ENCODE data around the gene GSN. TPM values are rescaled to one million over a fixed set of nuclear protein-coding genes. Genes with fewer than 3 reads are reported as not detected.

Gene GSN
- total and polyA plus RNA-seq, 2 donors (not counting 1 experiment from before 2014, with no cell fraction given) = 38.4 to 45.4 TPM

GRCh38 chr9:121317737-121318630, 50.0 kb downstream of the GSN start:
- no peak overlapping the region for H3K4me3 ChIP-seq (ENCODE audit: control extremely low read depth in 1 of 5, extremely low read depth in 1 of 5, insufficient read depth in 1 of 5, low read depth in 2 of 5, low read length in 4 of 5)
- H3K79me2 ChIP-seq (ENCODE audit: control insufficient read depth, insufficient read depth, low read length) = no peaks in the 10 kb centered on the region
- ATAC-seq (ENCODE audit: low read depth) = no peak
- Mint-ChIP-seq H3K9me3 (ENCODE audit: insufficient read depth) (no peaks in the 10 kb centered on the region), H3K4me1 (no peaks in the 10 kb centered on the region), H3K27ac (no peak overlapping the region), H3K27me3 (no peaks in the 10 kb centered on the region), H3K4me3 (no peak overlapping the region)
- no peaks in the 10 kb centered on the region for H4K20me1 ChIP-seq (ENCODE audit: control insufficient read depth, insufficient read depth, low read length, poor library complexity, severe bottlenecking)
- TF ChIP-seq EZH2 (IDR thresholded peaks at IDR 0.05; ENCODE audit: borderline replicate concordance, insufficient read depth, low read depth, low read length, poor library complexity, severe bottlenecking) (no peak), CTCF (IDR thresholded peaks at IDR 0.05) (no peak)
- H3K27me3 ChIP-seq (replicated peaks in 1 of 4; ENCODE audit: control extremely low read depth in 1 of 4, control insufficient read depth in 3 of 4, insufficient read depth in 4 of 4, low read length in 3 of 4) = no peaks in the 10 kb centered on the region
- intact Hi-C loops (cut with micrococcal nuclease) = no loop called here
- CTCF ChIA-PET = interaction anchor here (0.6 to 11.6 kb wide), 8 partner anchors 9 to 109 kb away, joined by 3 to 371 read pairs (median 26); no protein-coding TSS in a partner anchor
- H3K9me3 ChIP-seq (ENCODE audit: control extremely low read depth in 1 of 3, control insufficient read depth in 2 of 3, insufficient read depth in 1 of 3, low read length in 2 of 3) = no peaks in the 10 kb centered on the region
- WGBS (ENCODE audit: insufficient coverage) = 80% methylated on average over 2 of the region's 6 CpGs
- H3K27ac ChIP-seq (ENCODE audit: low read length in 2 of 2) = no peak overlapping the region
- H3K36me3 ChIP-seq (replicated peaks in 1 of 2; ENCODE audit: control extremely low read depth in 1 of 2, control insufficient read depth in 1 of 2, extremely low read depth in 1 of 2, insufficient read depth in 2 of 2, low read length in 1 of 2) = peaks cover 2 to 17% of the 10 kb centered on the region in 2 experiments
- POLR2A ChIA-PET = interaction anchor here (0.7 kb wide), 2 partner anchors 104 to 110 kb away, joined by 3 to 4 read pairs; no protein-coding TSS in a partner anchor
- no peaks in the 10 kb centered on the region for H3K4me1 ChIP-seq (ENCODE audit: control insufficient read depth in 2 of 2, insufficient read depth in 2 of 2, low read length in 2 of 2)
- no peak overlapping the region for H3K9ac ChIP-seq (ENCODE audit: low read length)
- no peak overlapping the region for H3K4me2 ChIP-seq (replicated peaks; ENCODE audit: low read depth, low read length, poor library complexity, severe bottlenecking)
- no peak for DNase-seq
- no peak overlapping the region for H2AFZ ChIP-seq (ENCODE audit: insufficient read depth, low read depth, low read length, poor library complexity, severe bottlenecking)
